22Rv1 (cell line): ENCODE measurements around the gene SEC24C.
"Not testable (repeated sequence)": the region's sequence is repeated elsewhere in the genome, so short reads cannot be mapped to it uniquely, and the experiment has no call there.

ENCODE experiments used
- ZFX ChIP-seq: fragments of 450-650 bp; IDR thresholded peaks from 2 replicates; pipeline ENCODE4 v1.6.1; 2017; ENCODE audit warnings: antibody characterized with exemption, borderline replicate concordance
- TF ChIP-seq, protein P1 (sequence below): fragments of 450-650 bp; IDR thresholded peaks from 2 replicates; pipeline ENCODE4 v1.5.1; 2017; ENCODE audit warnings: mild to moderate bottlenecking

- TF ChIP-seq, protein P1, sequence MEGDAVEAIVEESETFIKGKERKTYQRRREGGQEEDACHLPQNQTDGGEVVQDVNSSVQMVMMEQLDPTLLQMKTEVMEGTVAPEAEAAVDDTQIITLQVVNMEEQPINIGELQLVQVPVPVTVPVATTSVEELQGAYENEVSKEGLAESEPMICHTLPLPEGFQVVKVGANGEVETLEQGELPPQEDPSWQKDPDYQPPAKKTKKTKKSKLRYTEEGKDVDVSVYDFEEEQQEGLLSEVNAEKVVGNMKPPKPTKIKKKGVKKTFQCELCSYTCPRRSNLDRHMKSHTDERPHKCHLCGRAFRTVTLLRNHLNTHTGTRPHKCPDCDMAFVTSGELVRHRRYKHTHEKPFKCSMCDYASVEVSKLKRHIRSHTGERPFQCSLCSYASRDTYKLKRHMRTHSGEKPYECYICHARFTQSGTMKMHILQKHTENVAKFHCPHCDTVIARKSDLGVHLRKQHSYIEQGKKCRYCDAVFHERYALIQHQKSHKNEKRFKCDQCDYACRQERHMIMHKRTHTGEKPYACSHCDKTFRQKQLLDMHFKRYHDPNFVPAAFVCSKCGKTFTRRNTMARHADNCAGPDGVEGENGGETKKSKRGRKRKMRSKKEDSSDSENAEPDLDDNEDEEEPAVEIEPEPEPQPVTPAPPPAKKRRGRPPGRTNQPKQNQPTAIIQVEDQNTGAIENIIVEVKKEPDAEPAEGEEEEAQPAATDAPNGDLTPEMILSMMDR, result not testable (repeated sequence)
- TF ChIP-seq ZFX, result not testable (repeated sequence)
Observed at GRCh38 chr10:73698819-73699218, 45.4 kb upstream of the SEC24C start.
